ENCODE results near the gene SIDT2. TPM values are rescaled to one million over a fixed set of nuclear protein-coding genes. Genes with fewer than 3 reads are reported as not detected.

Gene SIDT2
- total RNA-seq, 1 donor: 27.5 TPM

DNA sequence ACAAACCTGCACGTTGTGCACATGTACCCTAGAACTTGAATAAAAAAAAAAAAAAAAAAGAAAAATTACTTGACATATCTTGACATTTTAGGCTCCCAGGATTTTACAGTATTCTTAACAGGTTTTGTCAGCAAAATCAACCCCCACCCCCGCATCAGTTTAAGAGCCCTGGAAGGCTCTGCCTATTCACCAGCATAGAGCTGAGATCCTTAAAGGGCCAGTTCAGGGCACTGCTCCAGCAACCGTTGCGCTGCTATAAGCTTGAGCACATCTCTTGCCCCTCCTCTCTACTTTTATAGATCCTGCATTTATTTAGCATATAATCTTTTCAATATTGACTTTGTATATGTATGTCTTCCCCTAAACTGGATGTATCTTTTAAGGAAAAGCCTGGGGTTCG lies 35.2 kb upstream of the SIDT2 start:
- Histone ChIP-seq H3K79me2 (ENCODE audit: insufficient read depth, low read length) (peaks cover 43% of the 10 kb centered on the region), H3K4me1 (ENCODE audit: insufficient read depth, low read length) (peaks cover 25% of the 10 kb centered on the region), H3K4me2 (ENCODE audit: insufficient read depth, low read length) (peak overlapping the region; percentile 98), H2AFZ (ENCODE audit: low read length) (peak overlapping the region; percentile 90), H3K36me3 (ENCODE audit: insufficient read depth, low read length) (peaks cover 24% of the 10 kb centered on the region), H3K9me3 (ENCODE audit: low read depth, low read length) (no peaks in the 10 kb centered on the region), H3K27me3 (ENCODE audit: insufficient read depth, low read length) (no peaks in the 10 kb centered on the region), H4K20me1 (ENCODE audit: insufficient read depth, low read length) (peaks cover 35% of the 10 kb centered on the region), H3K4me3 (ENCODE audit: insufficient read depth, low read length) (peak overlapping the region; percentile 85), H3K27ac (ENCODE audit: low read depth, low read length) (peak overlapping the region; percentile 97)
- DNase-seq (ENCODE audit: insufficient read length, low spot score, missing footprints): no peak
- TF ChIP-seq CTCF (IDR thresholded peaks at IDR 0.05; ENCODE audit: extremely low read depth, low read depth, low read length): no peak

- no peak for TF ChIP-seq CTCF (IDR thresholded peaks at IDR 0.05; ENCODE audit: extremely low read depth, low read depth, low read length)
- Histone ChIP-seq H4K20me1 (ENCODE audit: insufficient read depth, low read length) (peaks cover 38% of the 10 kb centered on the region), H3K4me3 (ENCODE audit: insufficient read depth, low read length) (peak within 1 kb of the TSS; percentile 85), H3K36me3 (ENCODE audit: insufficient read depth, low read length) (peaks cover 24% of the 10 kb centered on the region), H3K79me2 (ENCODE audit: insufficient read depth, low read length) (peaks cover 49% of the 10 kb centered on the region), H3K27me3 (ENCODE audit: insufficient read depth, low read length) (no peaks in the 10 kb centered on the region), H3K27ac (ENCODE audit: low read depth, low read length) (peak within 1 kb of the TSS; percentile 97), H2AFZ (ENCODE audit: low read length) (peak within 1 kb of the TSS; percentile 90), H3K4me2 (ENCODE audit: insufficient read depth, low read length) (peak within 1 kb of the TSS; percentile 98), H3K4me1 (ENCODE audit: insufficient read depth, low read length) (peaks cover 25% of the 10 kb centered on the region), H3K9me3 (ENCODE audit: low read depth, low read length) (no peaks in the 10 kb centered on the region)
- DNase-seq (ENCODE audit: insufficient read length, low spot score, missing footprints): peak; percentile 99
Measured at GRCh38 chr11:117143871-117144476, 34.6 kb upstream of the SIDT2 start, which contains the start of gene PAFAH1B2. TSS of gene PAFAH1B2 (plus strand) at chr11:117144287. CDS start at chr11:117152448, 8,161 bp downstream.

DNA sequence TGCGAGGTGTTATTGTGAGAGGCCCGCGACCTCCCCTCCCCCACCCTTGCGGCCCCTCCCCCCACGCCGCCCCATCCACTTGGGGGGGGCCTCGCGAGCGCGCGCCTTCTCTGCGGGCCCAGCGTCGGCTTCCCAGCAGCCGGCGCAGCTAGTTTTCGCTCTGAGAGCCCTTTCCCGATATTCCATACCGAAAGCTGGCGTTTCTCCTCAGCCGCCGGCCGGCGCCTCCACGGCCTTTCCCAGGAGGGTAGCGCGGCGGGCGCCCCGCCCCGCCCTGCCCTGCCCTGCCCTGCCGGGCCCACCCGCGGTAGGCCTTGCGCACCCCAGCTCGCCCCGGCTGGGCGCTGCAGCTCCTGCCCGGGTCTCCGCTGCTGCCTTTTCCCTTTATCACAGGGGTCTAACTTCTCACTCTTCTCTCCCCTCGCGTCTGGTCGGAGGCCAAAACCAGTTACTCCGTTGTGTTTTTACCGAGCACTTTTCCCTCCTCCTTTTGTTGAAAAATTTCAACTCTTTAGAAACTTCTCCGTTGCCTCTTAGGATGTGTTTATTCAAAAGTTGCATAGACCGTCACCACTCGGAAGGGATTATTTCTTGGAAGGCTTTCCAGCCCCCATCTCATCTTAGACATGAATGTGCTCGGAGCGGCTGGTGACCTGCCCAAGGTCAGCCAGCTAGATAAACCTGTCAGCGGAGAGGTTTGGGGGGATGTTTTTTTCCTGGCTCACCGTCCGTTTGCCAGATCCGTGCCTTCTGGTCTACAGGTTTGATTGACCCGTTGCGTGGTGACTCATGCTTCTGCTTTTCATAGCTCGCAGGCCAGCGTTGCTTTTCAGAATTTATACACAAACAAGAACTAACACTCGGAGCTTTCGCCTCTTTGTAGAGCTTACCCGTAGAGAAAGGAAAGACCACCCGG lies 33.8 kb upstream of the SIDT2 start:
- Histone ChIP-seq H3K27ac (ENCODE audit: low read depth, low read length) (peak overlapping the region; percentile 97), H4K20me1 (ENCODE audit: insufficient read depth, low read length) (peaks cover 42% of the 10 kb centered on the region), H3K27me3 (ENCODE audit: insufficient read depth, low read length) (no peaks in the 10 kb centered on the region), H3K4me3 (ENCODE audit: insufficient read depth, low read length) (peak overlapping the region; percentile 85), H3K79me2 (ENCODE audit: insufficient read depth, low read length) (peaks cover 55% of the 10 kb centered on the region), H3K9me3 (ENCODE audit: low read depth, low read length) (no peaks in the 10 kb centered on the region), H3K36me3 (ENCODE audit: insufficient read depth, low read length) (peaks cover 24% of the 10 kb centered on the region), H3K4me1 (ENCODE audit: insufficient read depth, low read length) (peaks cover 25% of the 10 kb centered on the region), H3K4me2 (ENCODE audit: insufficient read depth, low read length) (peak overlapping the region; percentile 98), H2AFZ (ENCODE audit: low read length) (peak overlapping the region; percentile 90)
- peak; percentile 87 for DNase-seq (ENCODE audit: insufficient read length, low spot score, missing footprints)
- TF ChIP-seq CTCF (IDR thresholded peaks at IDR 0.05; ENCODE audit: extremely low read depth, low read depth, low read length): no peak

GRCh38 chr11:117145393-117145761 lies 33.2 kb upstream of the SIDT2 start:
- Histone ChIP-seq H3K36me3 (ENCODE audit: insufficient read depth, low read length) (peaks cover 24% of the 10 kb centered on the region), H3K4me2 (ENCODE audit: insufficient read depth, low read length) (peak overlapping the region; percentile 98), H2AFZ (ENCODE audit: low read length) (no peak overlapping the region), H3K9me3 (ENCODE audit: low read depth, low read length) (no peaks in the 10 kb centered on the region), H3K4me3 (ENCODE audit: insufficient read depth, low read length) (peak overlapping the region; percentile 85), H3K4me1 (ENCODE audit: insufficient read depth, low read length) (peaks cover 25% of the 10 kb centered on the region), H3K27ac (ENCODE audit: low read depth, low read length) (peak overlapping the region; percentile 97), H4K20me1 (ENCODE audit: insufficient read depth, low read length) (peaks cover 49% of the 10 kb centered on the region), H3K79me2 (ENCODE audit: insufficient read depth, low read length) (peaks cover 61% of the 10 kb centered on the region), H3K27me3 (ENCODE audit: insufficient read depth, low read length) (no peaks in the 10 kb centered on the region)
- peak; percentile 27 for TF ChIP-seq CTCF (IDR thresholded peaks at IDR 0.05; ENCODE audit: extremely low read depth, low read depth, low read length)
- peak; percentile 86 for DNase-seq (ENCODE audit: insufficient read length, low spot score, missing footprints)
